ENCODE data around the gene EPHA1.
"Not testable (repeated sequence)": the region's sequence is repeated elsewhere in the genome, so short reads cannot be mapped to it uniquely, and the experiment has no call there.

EPHA1 gene

DNA sequence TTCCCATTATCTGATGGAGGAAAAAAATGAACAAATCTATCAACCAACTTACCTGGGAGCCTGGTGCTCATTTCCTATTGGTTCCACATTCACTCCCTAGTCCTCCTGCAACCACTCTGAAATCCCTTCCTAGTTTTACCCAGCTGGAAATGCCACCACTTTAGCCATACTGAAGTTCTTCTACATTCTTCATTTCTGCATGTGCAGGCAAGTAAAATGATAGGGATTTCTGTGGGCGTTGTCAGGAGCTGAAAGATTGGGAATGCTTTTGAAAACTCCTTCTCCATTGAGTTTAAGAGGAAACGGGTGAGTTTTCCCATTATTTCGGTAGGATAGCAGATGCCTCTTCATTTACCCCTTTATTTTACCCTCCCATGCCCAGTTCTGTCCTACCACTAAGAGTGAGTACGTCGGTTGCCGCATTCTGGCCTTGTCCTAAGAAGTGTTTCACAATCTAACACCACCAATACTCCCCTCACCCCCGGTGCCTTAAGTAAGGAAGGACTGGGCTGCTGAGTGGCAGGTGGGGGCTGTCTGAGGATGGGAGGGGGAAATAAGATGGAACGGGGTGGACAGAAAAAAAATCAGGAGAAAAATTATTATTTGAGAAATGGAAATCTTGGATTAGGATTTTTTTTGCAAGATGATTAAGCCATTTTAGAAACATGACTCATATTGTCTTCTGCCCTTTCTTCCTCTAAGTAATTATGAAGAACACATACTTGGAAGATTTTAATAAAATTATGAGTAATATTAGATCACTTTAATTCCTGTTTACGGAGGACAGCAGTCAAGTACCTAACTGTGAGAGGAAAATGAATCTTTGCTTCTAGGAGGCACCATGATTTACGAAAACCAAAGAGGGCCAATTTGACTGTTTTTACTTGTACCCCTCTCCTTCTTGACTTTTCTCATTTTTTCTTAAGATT is 21.4 kb upstream of the EPHA1 start:
- no peak for DNase-seq

DNA sequence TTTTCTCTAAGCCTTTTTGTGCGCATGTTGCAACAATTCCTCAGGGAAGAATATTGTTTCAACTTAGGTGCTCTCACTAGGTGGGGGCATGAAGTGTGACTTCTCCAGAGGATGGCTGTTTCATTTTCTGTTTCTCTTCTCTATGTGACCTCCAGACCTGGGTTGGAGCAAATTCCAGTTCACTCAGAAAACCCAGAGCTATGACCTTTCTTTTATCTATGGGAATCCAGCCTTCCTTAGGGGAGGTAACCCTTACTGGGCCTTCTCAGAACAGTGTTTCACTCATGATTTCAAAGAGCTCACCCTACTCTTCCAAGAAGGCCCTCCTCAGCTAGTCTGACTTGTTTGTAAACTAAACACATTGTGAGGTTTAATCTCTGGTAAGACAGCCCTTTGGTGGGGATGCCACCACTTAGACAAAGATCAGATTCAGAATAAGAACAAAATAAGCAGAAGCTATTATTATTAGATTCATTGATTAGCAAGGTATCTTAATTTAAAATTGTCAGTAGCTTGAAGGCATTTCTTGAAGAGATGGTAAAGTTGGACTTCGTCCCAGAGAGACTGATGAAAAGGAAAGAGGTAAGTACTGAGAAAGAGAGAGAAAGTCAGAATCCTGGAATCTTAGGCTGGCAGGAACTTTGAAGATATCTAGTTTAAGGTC is 18.0 kb upstream of the EPHA1 start:
- no peak for DNase-seq

DNA sequence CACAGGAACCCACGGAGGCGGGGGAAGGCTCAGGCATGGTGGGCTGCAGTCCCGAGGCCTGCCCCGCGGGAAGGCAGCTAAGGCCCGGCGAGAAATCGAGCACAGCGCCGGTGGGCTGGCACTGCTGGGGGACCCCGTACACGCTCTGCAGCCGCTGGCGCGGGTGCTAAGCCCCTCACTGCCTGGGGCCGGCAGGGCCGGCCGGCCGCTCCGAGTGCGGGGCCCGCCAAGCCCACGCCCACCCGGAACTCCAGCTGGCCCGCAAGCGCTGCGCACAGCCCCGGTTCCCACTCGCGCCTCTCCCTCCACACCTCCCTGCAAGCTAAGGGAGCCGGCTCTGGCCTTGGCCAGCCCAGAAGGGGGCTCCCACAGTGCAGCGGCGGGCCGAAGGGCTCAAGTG is 15.8 kb upstream of the EPHA1 start:
- not testable (repeated sequence) for DNase-seq

DNA sequence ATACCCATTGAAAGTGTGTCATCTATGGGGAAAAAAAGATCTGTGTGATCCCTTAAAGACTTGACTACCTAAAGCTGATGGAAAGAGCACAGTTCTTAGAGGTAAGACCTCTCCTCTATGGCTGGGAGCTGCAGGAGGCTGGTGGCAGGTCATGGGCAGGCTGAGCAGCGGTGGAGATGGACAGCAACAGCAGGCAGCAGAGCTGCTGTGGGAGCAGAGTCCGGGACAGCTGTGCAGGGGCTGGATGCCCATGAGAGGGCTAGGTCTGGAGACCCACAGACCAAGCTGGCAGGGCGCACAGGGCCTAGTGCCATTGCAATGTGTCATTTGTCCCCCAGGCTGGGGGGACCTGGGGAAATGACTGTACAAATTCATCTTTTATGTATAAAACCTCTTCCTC is 13.4 kb upstream of the EPHA1 start:
- no peak for DNase-seq

DNA sequence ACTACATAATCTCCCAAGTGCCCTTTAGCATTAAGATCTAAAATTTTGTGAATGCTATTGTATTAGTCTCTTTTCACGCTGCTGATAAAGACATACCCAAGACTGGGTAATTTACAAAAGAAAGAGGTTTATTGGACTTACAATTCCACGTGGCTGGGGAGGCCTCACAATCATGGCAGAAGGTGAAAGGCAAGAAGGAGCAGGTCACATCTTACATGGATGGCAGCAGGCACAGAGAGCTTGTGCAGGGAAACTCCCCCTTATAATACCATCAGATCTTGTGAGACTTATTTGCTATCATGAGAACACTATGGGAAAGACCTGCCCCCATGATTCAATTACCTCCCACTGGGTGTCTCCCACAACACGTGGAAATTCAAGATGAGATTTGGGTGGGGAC is 12.0 kb upstream of the EPHA1 start:
- not testable (repeated sequence) for DNase-seq

DNA sequence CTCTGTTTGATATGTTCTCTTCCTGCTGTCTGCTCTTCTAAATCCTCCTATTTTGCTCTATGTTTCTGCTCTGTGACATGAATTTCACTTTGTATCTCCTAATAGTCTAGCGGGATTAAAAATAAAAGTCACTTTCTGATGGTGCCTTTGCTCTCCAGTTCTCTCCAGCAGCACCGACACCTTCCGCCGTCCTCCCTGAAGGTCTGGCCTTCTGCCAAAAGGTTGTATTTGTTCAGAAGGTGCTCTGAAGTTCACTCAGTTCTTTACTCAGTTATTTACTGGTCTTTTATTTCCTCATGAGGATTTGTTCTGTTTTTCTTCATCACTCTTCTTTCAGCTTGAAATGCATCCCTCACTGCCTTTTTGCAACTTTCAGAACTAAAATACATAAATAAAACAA is 11.2 kb upstream of the EPHA1 start:
- no peak for DNase-seq

DNA sequence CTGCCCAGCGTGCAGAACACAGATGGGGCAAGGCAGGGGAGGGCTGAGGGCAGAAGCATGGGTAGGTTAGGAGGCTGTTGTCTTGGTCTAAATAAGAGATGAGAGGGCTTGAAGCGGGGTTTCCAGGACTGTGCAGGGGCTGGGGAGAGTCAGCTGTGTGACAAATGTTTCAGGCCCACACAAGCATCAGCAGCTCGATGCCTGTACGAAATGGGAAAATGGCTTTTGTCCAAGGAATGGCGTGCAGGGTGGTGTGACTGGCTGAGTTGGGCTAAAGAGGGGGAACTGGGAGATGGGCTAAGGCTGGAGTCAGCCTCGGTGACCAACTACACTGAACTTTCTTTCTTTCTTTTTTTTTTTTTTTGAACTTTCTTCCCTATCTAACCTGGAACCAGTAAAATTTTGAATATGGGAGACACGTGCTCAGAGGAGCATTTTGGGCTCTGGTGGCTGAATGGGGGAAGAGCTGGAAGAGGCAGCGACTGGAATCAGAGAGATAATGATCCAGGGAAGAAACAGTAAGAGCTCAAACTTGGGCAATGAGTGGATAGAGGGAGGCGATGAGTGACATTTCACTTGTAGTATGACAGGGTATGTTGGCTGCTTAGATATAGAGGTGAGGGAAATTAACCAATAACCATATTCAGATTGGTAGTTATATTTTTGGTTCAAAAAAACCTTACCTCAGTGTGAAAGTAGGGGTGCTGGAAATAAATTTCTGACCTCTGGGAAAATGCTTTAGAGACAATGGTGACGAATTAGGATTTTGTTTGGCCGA is 10.2 kb upstream of the EPHA1 start:
- no peak for DNase-seq

DNA sequence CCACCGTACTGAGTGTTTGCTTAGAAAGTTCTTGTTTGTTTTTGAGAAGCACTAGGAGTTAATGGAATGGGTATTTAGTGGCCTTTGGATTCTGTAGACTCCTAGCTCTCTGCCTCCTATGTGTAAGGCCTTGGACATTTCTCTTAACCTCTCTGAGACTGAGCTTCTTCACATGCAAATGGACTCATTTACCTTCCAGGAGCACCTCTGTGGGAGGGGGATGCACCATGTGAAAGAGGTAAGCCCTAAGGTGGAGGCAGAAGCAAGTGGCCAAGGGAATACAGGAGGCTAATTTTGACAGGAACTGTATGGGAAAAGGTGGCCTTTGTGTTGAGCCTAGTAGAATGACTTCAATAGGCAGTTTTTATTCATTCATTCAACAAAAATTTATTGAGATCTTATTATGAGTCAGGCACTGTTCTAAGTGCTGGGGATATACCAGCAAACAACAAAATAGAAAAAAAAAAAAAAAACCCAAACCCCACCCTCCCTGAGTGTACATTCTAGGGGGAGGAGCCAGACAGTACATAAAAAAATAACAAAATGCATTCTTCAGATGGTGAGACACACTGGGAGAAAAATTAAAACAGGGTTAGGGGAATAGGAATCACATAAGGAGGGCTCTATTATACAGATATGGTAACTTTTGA is 9.2 kb upstream of the EPHA1 start:
- DNase-seq, result no peak

DNA sequence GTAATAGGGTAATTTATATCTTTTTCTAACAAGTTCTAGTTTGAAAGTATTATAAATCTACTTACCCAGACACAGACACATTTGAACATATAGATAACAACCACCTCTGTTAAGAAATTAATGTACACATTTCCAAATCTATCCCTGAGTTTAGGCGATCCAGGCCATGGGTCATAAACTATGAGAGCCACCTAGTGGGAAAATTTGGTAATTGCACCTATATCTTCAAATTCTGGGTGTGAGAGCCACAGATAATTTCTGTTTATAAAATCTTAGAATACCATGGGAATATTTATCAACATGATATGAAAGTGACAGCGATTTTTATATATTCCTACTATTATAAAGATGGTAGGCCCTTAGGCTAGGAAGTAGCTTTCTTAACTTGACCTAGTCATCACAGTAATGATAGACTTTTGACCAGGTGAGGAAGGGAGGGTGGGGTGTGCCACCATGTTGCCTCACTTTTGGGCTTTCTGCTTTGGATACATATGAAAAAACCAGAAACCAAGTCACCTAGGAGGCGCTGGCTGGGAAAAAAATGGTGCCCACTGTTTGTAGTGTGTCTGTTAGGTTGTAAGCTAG is 8.0 kb upstream of the EPHA1 start:
- no peak for DNase-seq

DNA sequence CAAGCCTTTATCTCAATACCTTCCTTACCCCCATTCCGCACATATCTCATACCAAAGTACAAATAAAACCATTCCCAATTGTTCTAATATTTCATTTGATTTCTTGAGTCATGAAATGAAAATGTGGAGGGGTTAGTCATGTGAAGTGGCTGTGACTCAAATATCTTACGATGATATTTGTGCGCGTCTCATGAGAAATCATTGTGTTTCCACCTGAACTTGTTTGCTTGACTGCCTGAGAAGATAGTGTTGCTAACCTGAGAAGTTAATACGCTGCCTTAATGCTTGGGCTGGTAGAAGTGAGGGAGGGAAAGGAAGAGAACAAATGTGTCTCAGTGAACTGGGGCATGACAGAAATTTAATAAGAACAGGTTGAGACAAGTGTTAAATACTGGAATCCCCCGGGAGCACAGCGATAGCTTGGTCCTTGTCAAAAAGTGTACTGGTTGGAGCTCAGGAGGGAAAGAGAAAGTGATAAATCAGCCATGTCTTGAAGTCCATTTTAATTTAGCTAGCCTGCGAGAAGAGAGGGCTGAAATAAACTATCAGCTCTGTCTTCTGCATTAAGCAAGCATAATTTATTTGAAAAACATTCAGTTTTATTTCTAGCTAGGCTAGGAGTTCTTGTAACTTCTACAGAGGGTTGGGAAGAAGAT is 7.2 kb upstream of the EPHA1 start:
- no peak for DNase-seq

DNA sequence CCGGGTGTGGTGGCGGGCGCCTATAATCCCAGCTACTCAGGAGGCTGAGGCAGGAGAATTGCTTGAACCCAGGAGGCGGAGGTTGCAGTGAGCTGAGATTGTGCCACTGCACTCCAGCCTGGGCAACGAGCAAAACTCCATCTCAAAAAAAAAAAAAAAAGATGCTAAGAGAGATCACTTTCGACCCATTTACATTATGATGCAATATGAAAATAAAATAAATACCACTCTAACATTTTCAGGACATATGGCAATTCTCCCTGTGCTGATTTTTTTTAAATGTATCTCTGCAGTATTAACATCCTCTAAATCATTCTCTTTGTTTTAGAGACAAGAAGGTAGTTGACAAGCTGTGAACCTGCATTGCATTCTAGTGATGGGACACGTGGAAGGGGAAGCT is 6.6 kb upstream of the EPHA1 start:
- DNase-seq, result not testable (repeated sequence)

DNA sequence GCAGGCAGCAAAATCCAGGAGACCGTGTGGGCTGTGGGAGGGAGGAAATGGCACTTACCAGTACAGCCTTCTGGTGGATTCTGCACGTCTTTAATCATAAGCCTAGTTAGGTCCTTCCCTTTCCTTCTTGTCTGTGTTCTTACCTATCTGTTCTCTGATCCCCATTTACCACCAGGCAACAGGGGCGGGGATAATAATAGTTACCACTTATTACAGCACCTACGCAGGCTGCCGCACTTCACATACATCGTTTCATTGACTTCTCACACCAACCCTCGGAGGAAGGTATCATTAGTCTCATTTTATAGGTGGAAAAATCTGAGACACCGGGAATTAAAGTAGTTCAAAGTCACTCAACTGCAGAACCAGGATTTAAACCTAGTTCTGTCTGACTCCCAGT is 4.5 kb upstream of the EPHA1 start:
- DNase-seq, result no peak

DNA sequence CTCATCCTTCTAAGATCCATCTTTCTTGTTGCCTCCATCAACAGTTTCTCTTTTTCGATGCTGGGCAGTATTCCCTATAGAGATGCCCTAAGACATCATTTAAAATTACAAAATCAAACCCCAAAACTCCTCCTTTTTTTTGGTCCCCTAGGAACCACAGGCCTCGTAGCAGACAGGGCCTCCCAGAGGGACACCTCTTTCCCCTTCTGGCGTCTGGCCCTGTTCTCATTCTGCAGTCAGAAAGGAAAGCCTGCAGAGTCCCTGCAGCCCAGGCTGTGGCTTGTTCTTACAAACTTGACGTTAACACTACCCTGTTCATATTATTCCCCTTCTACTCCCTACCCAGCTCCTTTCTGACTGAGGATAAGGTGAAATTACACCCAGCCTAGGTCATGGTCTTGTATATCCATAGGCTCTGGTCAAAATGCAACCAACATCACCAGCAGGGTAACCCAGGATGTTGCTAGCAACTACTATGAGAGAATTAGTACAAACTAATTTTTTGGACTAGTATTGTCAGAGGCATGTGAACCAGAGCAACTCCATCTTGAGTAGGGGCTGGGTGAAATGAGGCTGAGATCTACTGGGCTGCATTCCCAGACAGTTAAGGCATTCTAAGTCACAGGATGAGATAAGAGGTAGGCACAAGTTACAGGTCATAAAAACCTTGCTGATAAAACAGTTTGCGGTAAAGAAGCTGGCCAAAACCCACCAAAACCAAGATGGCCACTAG is 3.5 kb upstream of the EPHA1 start:
- no peak for DNase-seq

DNA sequence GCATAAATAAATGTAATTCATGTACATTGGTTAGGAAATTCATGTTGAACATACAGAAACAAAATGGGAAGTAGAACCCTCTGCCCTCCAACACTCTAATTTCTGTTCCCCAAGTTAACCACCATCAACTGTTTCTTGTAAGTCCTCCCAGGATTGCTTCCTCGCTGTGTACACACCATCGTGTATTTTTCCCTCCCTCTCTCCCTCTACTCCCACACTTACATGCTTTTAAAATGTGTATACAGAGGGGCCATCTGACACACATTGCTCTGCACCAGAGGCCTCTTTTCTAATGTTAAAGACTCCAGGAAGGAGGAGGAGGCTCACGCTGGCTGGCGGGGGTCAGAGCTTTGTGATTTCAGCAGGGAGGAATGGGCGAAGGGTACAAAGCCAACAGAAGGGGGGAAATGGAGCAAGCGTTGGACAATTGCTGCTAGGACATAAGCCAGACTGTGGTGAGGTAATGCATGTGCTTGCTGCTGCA is 1.9 kb upstream of the EPHA1 start:
- no peak for DNase-seq

DNA sequence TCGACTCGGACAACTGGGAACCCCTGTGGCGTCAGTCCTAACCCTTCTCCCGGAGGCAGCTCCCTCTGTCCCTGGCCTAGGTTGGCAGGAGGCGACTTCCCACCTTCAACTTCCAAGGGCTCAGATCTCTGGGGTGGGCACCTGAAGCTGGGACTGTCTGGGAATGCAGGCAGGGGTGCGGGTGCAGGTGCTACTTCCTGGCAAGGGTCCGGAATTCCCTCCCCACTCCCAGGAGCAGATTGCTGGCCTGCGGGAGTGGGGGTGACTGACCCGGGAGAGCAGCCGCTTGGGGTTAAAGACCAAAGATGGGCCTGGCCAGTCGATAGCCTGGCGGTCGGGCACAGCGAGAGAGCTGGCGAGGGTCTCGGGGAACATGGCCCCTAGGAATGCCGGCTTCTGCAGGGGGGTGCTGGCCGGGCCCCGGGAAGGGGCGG is 387 bp downstream of the EPHA1 start:
- DNase-seq, result no peak

DNA sequence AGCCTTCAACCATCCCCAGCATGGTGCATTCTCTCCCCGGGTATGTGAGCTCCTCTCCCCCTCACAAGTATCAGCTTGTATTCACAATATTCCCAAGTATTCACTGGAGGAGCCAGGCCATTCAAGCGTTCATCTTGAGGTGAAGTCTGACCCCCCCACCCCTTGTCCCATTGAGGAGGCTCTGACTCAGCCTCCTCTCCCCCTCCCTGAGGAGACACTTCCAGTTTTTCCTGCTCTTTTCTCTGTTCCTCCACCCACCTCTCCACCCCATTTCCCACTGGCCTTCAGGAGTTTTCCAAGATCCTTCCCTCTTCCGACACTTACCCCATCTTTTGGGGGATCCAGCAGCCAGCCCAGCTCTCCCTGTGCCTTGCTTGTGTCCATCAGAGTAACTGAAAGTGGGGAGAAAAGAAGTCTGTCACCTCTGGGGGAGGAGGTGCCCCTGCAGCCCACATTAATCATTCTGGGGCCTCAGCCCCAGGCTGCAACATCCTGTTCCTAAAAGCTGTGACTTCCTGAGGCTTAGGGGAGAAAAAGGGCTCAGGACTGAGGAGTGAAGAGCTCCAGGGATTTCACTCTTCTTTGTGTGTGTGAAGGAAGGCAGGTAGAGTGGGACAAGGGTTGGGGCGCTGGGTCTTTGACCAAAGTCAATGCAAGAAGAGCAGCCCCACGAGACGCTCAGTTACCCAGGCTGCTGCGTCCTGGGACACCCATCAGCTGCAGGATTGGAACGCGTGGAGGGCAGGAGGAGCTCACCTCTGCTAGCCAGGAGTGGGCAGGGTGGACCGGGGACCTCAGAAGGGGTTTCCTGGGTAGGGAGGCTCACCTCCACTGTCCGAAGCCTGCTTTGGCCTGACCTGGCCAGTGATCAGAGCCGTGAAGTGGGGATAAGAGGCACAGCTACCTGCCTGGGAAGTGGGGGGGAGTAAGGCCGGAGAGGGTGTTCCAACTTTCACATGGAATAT is 1.1 kb downstream of the EPHA1 start:
- DNase-seq, result peak; percentile 37

DNA sequence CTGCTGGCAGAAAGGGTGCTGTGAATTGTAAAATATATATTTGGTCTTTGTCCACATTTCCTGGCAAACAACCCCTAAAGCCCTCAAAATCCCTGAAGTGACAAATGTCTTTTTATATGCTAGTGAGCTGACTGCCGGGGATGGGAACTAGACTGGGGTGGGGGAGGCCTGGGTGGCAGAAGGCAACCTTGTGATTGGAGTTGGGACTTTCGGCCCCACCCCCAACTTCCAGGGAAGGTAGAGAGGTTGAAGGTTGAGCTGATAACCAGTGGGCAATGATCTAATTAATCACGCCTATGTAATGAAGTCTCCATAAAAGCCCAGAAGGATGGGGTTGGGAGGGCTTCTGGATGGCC is 2.7 kb downstream of the EPHA1 start:
- no peak for DNase-seq

DNA sequence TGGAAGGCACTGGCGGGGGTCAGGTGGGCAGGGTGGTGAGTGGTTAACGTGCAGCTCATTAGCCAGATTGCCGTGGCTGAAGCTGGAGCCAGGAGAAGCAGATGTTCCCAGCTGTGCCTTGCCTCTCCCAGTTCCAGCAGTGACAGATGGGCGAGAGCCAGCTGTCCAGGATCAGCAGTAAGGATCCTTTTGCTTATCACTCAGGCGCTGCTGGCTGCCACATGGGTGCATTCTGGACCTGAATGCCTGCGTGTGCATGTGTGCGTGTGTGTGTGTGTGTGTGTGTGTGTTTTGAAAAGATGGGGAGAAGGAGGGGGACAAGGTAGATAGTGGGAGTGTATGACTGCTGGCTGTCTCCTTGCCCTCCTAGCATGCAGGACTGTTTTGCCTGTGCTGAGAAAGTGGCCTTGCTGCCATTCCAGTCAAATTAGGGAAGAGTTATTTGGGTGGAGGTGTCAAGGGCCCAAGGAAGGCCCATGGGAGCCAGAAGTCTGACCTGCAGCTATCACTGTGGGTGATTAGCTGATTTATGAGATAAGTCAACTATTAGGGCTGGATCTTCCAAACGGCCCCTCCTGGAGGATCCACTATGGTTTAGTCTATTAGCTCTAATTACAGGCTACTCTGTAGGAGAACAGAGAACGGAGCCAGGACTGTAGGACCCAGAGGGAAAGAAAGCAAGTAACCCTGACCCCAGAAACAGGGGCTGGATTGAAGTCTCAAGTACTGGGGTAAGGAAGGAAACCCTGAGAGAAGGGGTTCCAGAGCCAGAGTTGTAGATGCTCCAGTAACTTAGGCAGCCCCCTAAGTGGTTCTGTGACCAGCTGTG is 3.3 kb downstream of the EPHA1 start:
- DNase-seq, result no peak

DNA sequence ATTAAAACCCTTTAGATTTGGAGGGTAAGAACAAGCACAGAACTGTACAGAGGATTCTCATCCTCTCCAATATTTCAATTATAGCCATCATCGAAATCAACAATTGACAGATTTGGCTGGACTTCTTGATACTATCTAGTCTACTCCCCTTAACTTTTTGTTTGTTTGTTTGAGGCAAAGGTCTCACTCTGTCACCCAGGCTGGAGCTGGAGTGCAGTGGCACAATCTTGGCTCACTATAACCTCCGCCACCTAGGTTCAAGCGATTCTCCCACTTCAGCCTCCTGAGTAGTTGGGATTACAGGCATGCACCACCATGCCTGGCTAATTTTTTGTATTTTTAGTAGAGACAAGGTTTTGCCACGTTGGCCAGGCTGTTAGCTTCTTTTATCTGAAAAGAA is 6.4 kb downstream of the EPHA1 start:
- DNase-seq, result not testable (repeated sequence)
